ENCODE data around the gene RPL19. TPM values are rescaled to one million over a fixed set of nuclear protein-coding genes. Genes with fewer than 3 reads are reported as not detected.

Gene RPL19
- total and polyA plus RNA-seq, 2 experiments from 2014 or later: 1,594 to 2,627 TPM

GRCh38 chr17:39222151-39222550 is 22.1 kb downstream of the RPL19 start (continued):
- TF ChIP-seq REST (IDR thresholded peaks at IDR 0.05; ENCODE audit: unreplicated experiment): no peak
- TF ChIP-seq STAT1 (IDR thresholded peaks at IDR 0.05; ENCODE audit: unreplicated experiment): no peak

- Histone ChIP-seq H3K27me3 (ENCODE audit: insufficient read depth) (peaks cover 47% of the 10 kb centered on the region), H4K20me1 (replicated peaks; ENCODE audit: insufficient read depth) (no peaks in the 10 kb centered on the region), H3K79me2 (replicated peaks; ENCODE audit: insufficient read depth) (no peaks in the 10 kb centered on the region), H3K4me3 (peak overlapping the region; percentile 81; the same call in 1 of the 2 replicates), H3K36me3 (ENCODE audit: insufficient read depth) (no peaks in the 10 kb centered on the region), H2AFZ (no peak overlapping the region), H3K4me1 (ENCODE audit: insufficient read depth) (peaks cover 10% of the 10 kb centered on the region), H3K4me2 (peak overlapping the region; percentile 94), H3F3A (replicated peaks; ENCODE audit: low read depth) (0 out of 2 replicates have a peak, but pooled peaks cover 8% of the 10 kb centered on the region), H3K27ac (ENCODE audit: low read depth) (no peak overlapping the region), H3K9me2 (ENCODE audit: insufficient read depth) (no peaks in the 10 kb centered on the region)
- H3K4me3 Mint-ChIP-seq: peak overlapping the region; percentile 82
- DNase-seq (ENCODE audit: low spot score): no peak
- H3K4me1 Mint-ChIP-seq: peaks cover 20% of the 10 kb centered on the region
- ATAC-seq: peak; percentile 2; the same call in 1 of the 3 replicates
- no peaks in the 10 kb centered on the region; the same call in 2 of the 3 replicates for H3K36me3 Mint-ChIP-seq (ENCODE audit: low read depth)
- peaks cover 49% of the 10 kb centered on the region for H3K27me3 Mint-ChIP-seq (ENCODE audit: insufficient read depth, low read depth, poor library complexity)
- H3K27ac Mint-ChIP-seq: no peak overlapping the region
- no peaks in the 10 kb centered on the region; the same call in 2 of the 3 replicates for H3K9me3 Mint-ChIP-seq
- TF ChIP-seq CTCF (conservative IDR thresholded peaks at IDR 0.05; ENCODE audit: low read depth in 2 of 2): no peak
- TF ChIP-seq STAT1 (IDR thresholded peaks at IDR 0.05; ENCODE audit: unreplicated experiment): no peak
- no peak for TF ChIP-seq JUNB (IDR thresholded peaks at IDR 0.05; ENCODE audit: unreplicated experiment)
- TF ChIP-seq REST (IDR thresholded peaks at IDR 0.05; ENCODE audit: unreplicated experiment): no peak
- TF ChIP-seq ZNF114 (CRISPR knock-in tag; IDR thresholded peaks at IDR 0.05): no peak
- no peak for TF ChIP-seq ZNF462 (CRISPR knock-in tag; IDR thresholded peaks at IDR 0.05)
Observed at GRCh38 chr17:39222866-39223834, 23.1 kb downstream of the RPL19 start.
